Measurements from ENCODE around the gene TPPP.

Gene TPPP

GRCh38 chr5:612498-613424 is 80.4 kb downstream of the TPPP start:
- peak; percentile 4 to 23 for DNase-seq (ENCODE audit: low read depth in 2 of 2)
- H3K4me3 ChIP-seq (replicated peaks in 1 of 2; ENCODE audit: low read depth in 2 of 2, low read length in 2 of 2): peak overlapping the region; percentile 79 to 95
- TF ChIP-seq, protein P1, sequence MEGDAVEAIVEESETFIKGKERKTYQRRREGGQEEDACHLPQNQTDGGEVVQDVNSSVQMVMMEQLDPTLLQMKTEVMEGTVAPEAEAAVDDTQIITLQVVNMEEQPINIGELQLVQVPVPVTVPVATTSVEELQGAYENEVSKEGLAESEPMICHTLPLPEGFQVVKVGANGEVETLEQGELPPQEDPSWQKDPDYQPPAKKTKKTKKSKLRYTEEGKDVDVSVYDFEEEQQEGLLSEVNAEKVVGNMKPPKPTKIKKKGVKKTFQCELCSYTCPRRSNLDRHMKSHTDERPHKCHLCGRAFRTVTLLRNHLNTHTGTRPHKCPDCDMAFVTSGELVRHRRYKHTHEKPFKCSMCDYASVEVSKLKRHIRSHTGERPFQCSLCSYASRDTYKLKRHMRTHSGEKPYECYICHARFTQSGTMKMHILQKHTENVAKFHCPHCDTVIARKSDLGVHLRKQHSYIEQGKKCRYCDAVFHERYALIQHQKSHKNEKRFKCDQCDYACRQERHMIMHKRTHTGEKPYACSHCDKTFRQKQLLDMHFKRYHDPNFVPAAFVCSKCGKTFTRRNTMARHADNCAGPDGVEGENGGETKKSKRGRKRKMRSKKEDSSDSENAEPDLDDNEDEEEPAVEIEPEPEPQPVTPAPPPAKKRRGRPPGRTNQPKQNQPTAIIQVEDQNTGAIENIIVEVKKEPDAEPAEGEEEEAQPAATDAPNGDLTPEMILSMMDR (IDR thresholded peaks at IDR 0.05; ENCODE audit: low read depth, low read length): no peak

GRCh38 chr5:611731-612486 is 81.2 kb downstream of the TPPP start, which contains the start of gene CEP72:
TSS of gene CEP72 (plus strand) at chr5:612340. CDS start at chr5:612362, 22 bp downstream.
- TF ChIP-seq, protein P1 (IDR thresholded peaks at IDR 0.05; ENCODE audit: low read depth, low read length): no peak
- peak; percentile 84 to 89 for DNase-seq (ENCODE audit: low read depth in 2 of 2)
- peak within 1 kb of the TSS; percentile 79 to 95 for H3K4me3 ChIP-seq (replicated peaks in 1 of 2; ENCODE audit: low read depth in 2 of 2, low read length in 2 of 2)

GRCh38 chr5:610744-611730 is 82.1 kb downstream of the TPPP start:
- TF ChIP-seq, protein P1 (IDR thresholded peaks at IDR 0.05; ENCODE audit: low read depth, low read length): no peak
- DNase-seq (ENCODE audit: low read depth in 2 of 2): no peak
- peak overlapping the region; percentile 79 to 95 for H3K4me3 ChIP-seq (replicated peaks in 1 of 2; ENCODE audit: low read depth in 2 of 2, low read length in 2 of 2)

- TF ChIP-seq, protein P1 (IDR thresholded peaks at IDR 0.05; ENCODE audit: low read depth, low read length): no peak
- DNase-seq (ENCODE audit: low read depth in 2 of 2): no peak
- H3K4me3 ChIP-seq (replicated peaks in 1 of 2; ENCODE audit: low read depth in 2 of 2, low read length in 2 of 2): no peak overlapping the region
Measured at GRCh38 chr5:610011-610743, 83.0 kb downstream of the TPPP start.

Measured in cardiac fibroblast (primary cell).